Loucy (cell line): ENCODE measurements around the gene SALL2.

Experiments
- CTCF ChIP-seq: fragments of 200-600 bp; sonication (generic); conservative IDR thresholded peaks from 2 replicates; pipeline ENCODE4 v1.5.1; 2014; ENCODE audit warnings: mild to moderate bottlenecking, antibody characterized with exemption, low read length
- EZH2phosphoT487 ChIP-seq: fragments of 200-600 bp; IDR thresholded peaks from 2 replicates; pipeline ENCODE4 v1.6.1; 2018; ENCODE audit warnings: antibody characterized with exemption, mild to moderate bottlenecking, moderate library complexity, borderline replicate concordance

- TF ChIP-seq CTCF (no peak), EZH2phosphoT487 (no peak)
Observed at GRCh38 chr14:21509432-21510143, 16.6 kb downstream of the SALL2 start.
